ENCODE data around the gene BAHCC1. TPM values are rescaled to one million over a fixed set of nuclear protein-coding genes. Genes with fewer than 3 reads are reported as not detected.

Gene BAHCC1
- total and polyA plus RNA-seq, 9 of the 15 experiments (the other 6 are each of a cell fraction or from before 2014, with no cell fraction given), result 0.14 to 26.9 (median 5.0) TPM

- TF ChIP-seq RHOXF2B (CRISPR knock-in tag; conservative IDR thresholded peaks at IDR 0.05) (no peak), ZNF444 (CRISPR knock-in tag; IDR thresholded peaks at IDR 0.05) (no peak), ZNF586 (CRISPR knock-in tag; conservative IDR thresholded peaks at IDR 0.05) (no peak), ZNF324 (CRISPR knock-in tag; IDR thresholded peaks at IDR 0.05) (no peak), PRPF4 (IDR thresholded peaks at IDR 0.05; ENCODE audit: insufficient read depth, low read depth, low read length, poor library complexity, severe bottlenecking) (no peak), E2F1 (CRISPR knock-in tag; IDR thresholded peaks at IDR 0.05) (no peak), POLR2B (IDR thresholded peaks at IDR 0.05; ENCODE audit: low read depth, partially characterized antibody) (no peak), TEAD1 (CRISPR knock-in tag; IDR thresholded peaks at IDR 0.05) (0 out of 4 replicates have a peak, but pooled peaks of 1 of the 2 experiments have one; percentile 35), HLTF (IDR thresholded peaks at IDR 0.05) (no peak), STAG1 (CRISPR knock-in tag; IDR thresholded peaks at IDR 0.05; ENCODE audit: borderline replicate concordance) (no peak), TSHZ1 (CRISPR knock-in tag; IDR thresholded peaks at IDR 0.05) (no peak), SPI1 (IDR thresholded peaks at IDR 0.05; ENCODE audit: borderline replicate concordance, low read depth, low read length) (no peak), ZBTB11 (CRISPR knock-in tag; IDR thresholded peaks at IDR 0.05) (0 out of 6 replicates have a peak, but pooled peaks of 1 of the 3 experiments have one; percentile 30), PTTG1 (tag; IDR thresholded peaks at IDR 0.05; ENCODE audit: low read depth) (no peak), MNT (conservative IDR thresholded peaks at IDR 0.05) (peak; percentile 37 to 80; a peak in 3 of 4 replicates), ZC3H11A (IDR thresholded peaks at IDR 0.05; ENCODE audit: low read depth, low read length) (no peak)
- TF ChIP-seq, protein P1, sequence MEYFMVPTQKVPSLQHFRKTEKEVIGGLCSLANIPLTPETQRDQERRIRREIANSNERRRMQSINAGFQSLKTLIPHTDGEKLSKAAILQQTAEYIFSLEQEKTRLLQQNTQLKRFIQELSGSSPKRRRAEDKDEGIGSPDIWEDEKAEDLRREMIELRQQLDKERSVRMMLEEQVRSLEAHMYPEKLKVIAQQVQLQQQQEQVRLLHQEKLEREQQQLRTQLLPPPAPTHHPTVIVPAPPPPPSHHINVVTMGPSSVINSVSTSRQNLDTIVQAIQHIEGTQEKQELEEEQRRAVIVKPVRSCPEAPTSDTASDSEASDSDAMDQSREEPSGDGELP (CRISPR knock-in tag; IDR thresholded peaks at IDR 0.05; ENCODE audit: borderline replicate concordance), result peak; percentile 53; the same call in 1 of the 2 replicates
Measured at GRCh38 chr17:81354954-81355347, 40.3 kb upstream of the BAHCC1 start (continued).
